ENCODE results near the gene SLC39A11.
"Not testable (repeated sequence)": the region's sequence is repeated elsewhere in the genome, so short reads cannot be mapped to it uniquely, and the experiment has no call there.

SLC39A11 gene

DNA sequence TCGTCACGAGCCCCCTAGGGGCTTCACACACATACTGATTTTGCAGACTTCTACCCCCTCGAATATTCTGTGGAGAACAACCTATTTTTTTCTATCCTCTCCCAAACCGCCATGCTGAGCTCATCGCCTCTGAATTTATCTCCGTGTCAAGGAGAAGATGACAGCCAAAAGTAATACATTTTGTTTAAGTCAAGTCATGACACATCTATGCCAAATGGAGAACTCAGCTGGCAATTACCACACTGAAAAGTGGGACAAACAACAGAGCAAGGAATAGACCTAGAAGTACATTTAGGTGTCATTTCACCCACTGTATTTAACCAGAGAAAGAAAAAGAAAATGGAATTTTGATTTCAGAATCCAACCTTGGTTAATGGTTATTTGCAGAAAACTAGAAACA lies 260.2 kb downstream of the SLC39A11 start:
- DNase-seq (ENCODE audit: low spot score), result peak; percentile 66

GRCh38 chr17:72829883-72830282 lies 262.6 kb downstream of the SLC39A11 start:
- DNase-seq (ENCODE audit: low spot score), result no peak

- DNase-seq (ENCODE audit: low spot score), result no peak
These were observed 265.9 kb downstream of the SLC39A11 start for GRCh38 chr17:72826602-72827001.

GRCh38 chr17:72826059-72826458 lies 266.4 kb downstream of the SLC39A11 start:
- DNase-seq (ENCODE audit: low spot score), result not testable (repeated sequence)

DNA sequence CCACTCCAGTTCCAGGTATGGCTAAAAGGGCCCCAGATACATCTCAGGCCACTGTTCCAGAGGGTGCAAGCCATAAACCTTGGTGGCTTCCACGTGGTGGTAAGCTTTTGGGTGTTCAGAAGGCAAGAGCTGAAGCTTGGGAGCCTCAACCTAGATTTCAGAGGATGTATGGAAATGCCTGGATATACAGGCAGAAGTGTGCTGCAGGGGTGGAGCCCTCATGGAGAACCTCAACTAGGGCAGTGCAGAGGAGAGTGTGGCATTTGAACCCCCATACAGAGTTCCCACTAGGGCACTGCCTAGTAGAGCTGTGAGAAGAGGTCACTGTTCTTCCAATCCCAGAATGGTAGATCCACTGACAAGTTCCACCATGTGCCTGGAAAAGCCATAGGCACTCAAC lies 267.3 kb downstream of the SLC39A11 start:
- DNase-seq (ENCODE audit: low spot score), result no peak

DNA sequence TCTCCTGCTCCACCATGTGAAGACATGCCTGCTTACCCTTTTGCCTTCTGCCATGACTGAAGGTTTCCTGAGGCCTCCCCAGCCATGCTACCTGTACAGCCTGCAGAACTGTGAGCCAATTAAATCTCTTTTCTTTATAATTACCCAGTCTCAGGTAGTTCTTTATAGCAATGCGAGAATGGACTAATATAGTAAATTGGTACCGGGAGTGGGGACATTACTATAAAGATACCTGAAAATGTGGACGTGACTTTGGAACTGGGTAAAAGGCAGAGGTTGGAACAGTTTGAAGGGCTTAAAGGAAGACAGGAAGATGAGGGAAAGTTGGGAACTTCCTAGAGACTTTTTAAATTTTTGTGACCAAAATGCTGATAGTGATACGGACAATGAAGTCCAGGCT lies 268.2 kb downstream of the SLC39A11 start:
- DNase-seq (ENCODE audit: low spot score), result not testable (repeated sequence)

- no peak for DNase-seq (ENCODE audit: low spot score)
These were observed 270.0 kb downstream of the SLC39A11 start for GRCh38 chr17:72822358-72823023.

DNA sequence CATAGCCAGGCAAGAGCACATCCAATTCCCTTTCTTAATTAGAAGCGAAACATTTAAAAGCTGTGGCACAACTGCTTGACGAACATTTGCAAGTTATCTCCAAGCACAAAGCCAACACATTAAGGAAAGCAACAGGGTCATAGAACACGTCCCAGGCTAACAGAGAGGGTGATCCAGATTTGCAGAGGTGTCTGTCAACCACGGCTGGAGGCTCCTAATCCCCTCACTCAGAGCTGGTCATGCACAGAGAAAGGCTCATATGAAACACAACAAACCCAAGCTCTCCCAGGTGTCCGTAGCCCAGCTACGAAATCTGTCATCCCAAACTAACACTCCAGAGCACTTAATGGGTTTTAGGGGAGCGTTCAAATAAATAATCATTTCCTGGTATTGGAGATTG lies 276.1 kb downstream of the SLC39A11 start:
- DNase-seq (ENCODE audit: low spot score), result no peak

GRCh38 chr17:72813481-72813880 lies 279.0 kb downstream of the SLC39A11 start:
- DNase-seq (ENCODE audit: low spot score), result no peak

DNA sequence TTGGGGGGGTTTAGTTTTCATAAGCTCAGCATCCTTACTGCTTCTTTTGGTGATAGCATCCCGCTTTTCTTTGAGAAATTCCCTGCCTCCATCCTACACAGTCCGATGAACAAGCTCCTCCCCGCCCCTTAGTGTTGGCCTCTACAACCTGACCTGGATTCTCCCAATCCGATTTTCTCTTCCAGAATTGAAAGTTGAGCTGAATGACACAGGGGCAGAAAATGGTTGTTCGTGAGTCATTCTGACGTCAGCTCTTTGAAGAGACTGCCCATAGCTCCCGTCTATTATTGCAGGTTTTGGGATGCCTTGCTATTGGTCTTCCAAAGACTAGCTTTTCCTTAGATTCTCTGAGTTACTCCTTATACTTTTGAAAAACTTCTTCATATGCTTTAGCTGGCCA lies 279.7 kb downstream of the SLC39A11 start:
- no peak for DNase-seq (ENCODE audit: low spot score)

DNA sequence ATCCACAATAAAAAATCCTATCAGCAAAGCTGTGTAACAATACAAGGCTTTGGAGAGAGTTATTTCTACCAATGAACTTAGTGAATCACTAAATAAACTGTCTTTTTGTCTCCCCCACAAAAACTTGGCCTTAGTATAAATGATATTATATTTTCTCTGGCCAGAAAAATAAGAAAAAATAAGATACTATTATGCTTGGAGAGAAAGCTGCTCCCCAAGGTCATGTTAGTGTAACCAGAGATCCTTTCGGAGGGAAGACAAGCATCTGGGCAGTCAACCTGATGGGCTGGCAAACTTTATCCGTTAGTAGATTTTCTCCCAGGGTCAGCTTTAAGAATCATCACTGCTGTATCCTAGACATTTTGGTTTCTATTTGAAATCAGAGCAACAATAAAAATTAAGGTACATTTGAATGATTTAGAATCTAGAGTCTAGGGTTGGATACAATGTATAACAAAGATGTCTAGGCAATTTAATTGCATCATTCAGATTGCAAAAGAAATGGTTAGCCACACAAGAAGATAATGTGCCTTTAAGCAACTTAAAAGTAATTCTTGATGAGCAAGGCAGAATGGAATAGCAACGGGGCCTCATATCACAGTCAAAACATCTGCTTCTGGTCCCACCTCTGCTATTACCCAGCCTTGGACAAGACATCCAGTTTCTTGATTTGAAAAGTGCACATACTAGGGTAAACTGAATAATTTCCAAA lies 280.4 kb downstream of the SLC39A11 start:
- DNase-seq (ENCODE audit: low spot score), result no peak

- no peak for DNase-seq (ENCODE audit: low spot score)
These were observed 281.4 kb downstream of the SLC39A11 start for GRCh38 chr17:72810991-72811508.

- no peak for DNase-seq (ENCODE audit: low spot score)
These were observed 286.5 kb downstream of the SLC39A11 start for GRCh38 chr17:72806011-72806410.

GRCh38 chr17:72804949-72805707 lies 287.4 kb downstream of the SLC39A11 start:
- DNase-seq (ENCODE audit: low spot score), result no peak

DNA sequence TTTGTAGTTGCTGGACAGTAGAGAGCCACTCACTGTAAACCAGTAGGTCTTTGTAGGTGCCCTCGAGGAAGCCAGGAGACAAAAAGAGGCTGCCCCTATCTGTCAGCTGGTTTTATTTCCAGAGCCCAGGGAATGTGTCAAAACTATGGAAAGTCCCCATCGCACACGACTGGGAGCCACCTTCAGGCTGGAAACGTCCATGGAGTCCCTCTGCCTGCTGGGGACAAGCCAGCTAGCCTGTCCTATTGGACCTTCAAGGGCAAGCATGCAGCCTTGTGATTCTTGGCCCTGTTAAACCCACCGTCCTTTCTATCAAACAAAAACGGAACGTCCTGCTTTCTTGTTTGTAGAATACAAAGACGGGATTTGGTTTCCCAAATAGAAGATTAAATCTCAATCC lies 289.8 kb downstream of the SLC39A11 start:
- DNase-seq (ENCODE audit: low spot score), result no peak

DNA sequence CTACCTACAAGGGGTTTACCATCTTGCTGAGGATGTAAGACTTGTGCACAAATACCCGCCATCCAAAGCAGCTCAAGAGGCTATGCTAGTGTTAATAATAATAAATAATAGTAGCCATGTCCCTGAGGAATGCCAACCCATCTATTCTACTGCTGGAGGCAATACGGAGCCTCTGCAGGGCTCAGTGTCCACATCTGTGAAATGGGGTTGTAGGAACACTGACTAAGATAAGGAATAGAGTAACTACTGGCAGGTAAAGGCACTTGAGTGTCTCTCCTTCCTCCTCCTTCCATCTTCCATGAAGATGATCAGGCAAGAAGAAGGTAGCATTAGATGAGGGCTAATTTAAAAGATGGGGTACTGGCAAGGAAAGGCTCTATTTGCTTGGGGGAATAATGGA lies 295.3 kb downstream of the SLC39A11 start:
- no peak for DNase-seq (ENCODE audit: low spot score)

DNA sequence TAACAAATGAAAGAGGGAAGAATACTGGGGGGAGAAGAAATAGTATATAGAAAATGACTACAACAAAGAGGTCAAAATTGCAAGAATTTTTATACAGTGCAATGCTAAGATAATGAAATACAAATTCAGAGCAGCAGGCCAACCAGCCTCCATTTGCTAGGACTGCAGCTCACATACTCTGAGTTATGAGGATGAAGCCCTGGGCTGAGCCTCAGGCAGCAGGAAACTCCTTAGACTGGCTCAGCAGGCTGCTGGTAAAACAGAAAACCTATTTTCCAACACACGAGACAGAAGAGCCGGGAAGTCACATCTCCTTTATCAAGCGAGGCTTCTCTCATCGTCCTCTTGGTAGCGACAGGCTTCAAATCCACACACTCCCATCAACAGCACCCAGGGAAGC lies 296.5 kb downstream of the SLC39A11 start:
- DNase-seq (ENCODE audit: low spot score), result no peak

DNA sequence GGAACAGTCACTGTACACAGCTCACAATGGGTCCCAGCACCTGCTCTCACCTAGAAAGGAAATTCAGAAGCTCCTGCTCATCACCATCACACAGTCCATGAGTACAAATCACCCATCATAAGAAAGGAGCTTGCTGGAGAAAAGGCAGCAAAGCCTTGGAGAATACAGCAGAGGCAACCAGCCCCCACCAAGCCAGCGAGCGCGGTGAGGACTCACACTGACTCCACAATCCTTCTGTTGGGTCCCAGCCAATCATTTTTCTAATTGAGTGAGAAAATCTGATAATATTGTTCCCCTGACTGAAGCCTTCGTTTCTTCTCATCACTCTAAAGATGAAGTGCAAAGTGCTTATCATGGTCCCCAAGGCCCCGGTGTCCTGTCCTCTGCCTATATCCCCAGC lies 298.3 kb downstream of the SLC39A11 start:
- DNase-seq (ENCODE audit: low spot score), result no peak

- no peak for DNase-seq (ENCODE audit: low spot score)
These were observed 299.7 kb downstream of the SLC39A11 start for GRCh38 chr17:72792771-72793170.

DNA sequence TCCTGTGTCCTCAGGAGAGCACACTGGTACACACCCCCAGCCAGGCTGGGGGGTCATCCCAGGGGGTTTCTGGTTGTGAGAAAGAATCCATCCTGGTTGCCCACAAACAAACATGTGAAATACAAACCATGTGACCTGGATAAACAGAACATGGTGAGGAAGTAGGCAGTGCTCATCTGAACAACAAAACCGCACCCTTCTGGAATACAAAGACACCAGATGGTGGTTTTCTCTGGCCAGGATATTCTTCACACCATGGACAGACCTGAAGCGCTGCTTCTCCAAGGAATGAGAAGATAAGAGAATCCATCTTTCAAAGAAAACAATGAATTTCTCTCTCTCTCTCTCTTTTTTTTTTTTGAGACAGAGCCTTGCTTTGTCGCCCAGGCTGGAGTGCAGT lies 302.3 kb downstream of the SLC39A11 start:
- no peak for DNase-seq (ENCODE audit: low spot score)

DNA sequence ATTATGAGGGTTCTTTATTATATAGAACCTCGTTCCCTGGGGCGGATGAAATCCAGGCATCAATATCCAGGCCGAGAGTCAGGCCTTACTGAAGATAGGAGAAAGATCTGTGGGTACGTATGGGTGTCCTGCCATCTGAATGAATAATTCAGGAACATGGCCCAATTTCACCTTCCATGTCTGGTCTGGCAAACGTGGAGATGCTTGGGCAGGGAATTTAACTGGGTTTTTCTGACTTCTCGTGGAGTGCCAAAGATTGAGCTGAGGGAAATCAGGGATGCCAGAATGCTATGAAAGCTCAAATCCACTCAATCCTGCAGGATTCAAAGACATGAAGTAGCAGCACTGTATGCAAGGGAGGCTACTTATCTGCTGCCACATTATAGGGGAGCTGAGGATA lies 302.8 kb downstream of the SLC39A11 start:
- no peak for DNase-seq (ENCODE audit: low spot score)

DNA sequence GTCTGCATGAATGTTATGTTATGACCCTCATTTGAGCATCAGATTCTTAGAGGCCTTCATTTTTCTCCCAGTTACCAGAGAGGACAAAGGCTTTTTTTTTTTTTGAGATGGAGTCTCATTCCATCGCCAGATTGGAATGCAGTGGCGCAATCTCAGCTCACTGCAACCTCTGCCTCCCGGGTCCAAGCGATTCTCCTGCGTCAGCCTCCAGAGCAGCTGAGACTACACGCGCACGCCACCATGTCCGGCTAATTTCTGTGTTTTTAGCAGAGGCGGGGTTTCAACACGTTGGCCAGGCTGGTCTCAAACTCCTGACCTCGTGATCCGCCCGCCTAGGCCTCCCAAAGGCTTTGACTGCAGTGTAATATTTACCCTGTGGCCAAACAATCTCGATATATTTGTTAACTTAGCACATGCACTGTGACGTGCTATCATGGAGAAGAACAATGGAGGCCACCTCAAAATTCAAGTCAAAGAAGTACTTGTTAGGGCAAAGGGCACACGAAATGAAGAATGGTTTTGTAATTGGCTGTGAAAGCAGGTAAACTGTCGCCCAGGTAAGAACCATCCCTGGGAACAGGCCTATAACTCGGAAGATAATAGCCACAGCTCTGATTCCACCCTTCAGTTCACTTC lies 303.4 kb downstream of the SLC39A11 start:
- DNase-seq (ENCODE audit: low spot score), result no peak
